Loucy (cell line): ENCODE results near the gene SLC2A1.

Experiments used
- CTCF ChIP-seq: fragments of 200-600 bp; sonication (generic); conservative IDR thresholded peaks from 2 replicates; pipeline ENCODE4 v1.5.1; 2014; ENCODE audit warnings: mild to moderate bottlenecking, antibody characterized with exemption, low read length
- EZH2phosphoT487 ChIP-seq: fragments of 200-600 bp; IDR thresholded peaks from 2 replicates; pipeline ENCODE4 v1.6.1; 2018; ENCODE audit warnings: antibody characterized with exemption, mild to moderate bottlenecking, moderate library complexity, borderline replicate concordance

- TF ChIP-seq CTCF, result no peak
- no peak for TF ChIP-seq EZH2phosphoT487
Measured at GRCh38 chr1:42952303-42953001, 6.2 kb downstream of the SLC2A1 start.
